Measurements from ENCODE around the gene ARHGAP26.

DNA sequence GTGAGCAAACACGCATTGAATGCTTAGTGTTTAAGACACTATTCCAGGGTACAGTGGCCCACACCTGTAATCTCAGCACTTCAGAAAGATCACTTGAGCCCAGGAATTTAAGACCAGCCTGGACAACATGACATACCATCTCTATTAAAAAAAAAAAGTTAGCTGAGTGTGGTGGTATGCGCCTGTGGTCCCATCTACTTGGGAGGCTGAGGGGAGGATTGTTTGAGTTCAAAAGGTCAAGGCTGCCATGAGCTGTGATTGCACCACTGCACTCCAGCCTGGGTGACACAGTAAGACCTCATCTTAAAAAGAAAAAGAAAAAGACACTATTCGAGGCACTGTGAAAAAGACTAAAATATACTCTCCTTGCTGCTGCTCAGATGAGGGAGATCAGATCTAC, 392.6 kb downstream of the ARHGAP26 start:
- TF ChIP-seq, protein P1, sequence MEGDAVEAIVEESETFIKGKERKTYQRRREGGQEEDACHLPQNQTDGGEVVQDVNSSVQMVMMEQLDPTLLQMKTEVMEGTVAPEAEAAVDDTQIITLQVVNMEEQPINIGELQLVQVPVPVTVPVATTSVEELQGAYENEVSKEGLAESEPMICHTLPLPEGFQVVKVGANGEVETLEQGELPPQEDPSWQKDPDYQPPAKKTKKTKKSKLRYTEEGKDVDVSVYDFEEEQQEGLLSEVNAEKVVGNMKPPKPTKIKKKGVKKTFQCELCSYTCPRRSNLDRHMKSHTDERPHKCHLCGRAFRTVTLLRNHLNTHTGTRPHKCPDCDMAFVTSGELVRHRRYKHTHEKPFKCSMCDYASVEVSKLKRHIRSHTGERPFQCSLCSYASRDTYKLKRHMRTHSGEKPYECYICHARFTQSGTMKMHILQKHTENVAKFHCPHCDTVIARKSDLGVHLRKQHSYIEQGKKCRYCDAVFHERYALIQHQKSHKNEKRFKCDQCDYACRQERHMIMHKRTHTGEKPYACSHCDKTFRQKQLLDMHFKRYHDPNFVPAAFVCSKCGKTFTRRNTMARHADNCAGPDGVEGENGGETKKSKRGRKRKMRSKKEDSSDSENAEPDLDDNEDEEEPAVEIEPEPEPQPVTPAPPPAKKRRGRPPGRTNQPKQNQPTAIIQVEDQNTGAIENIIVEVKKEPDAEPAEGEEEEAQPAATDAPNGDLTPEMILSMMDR (IDR thresholded peaks at IDR 0.05): no peak
- no peak for TF ChIP-seq POLR2A (IDR thresholded peaks at IDR 0.05; ENCODE audit: low read depth)
- TF ChIP-seq POLR2AphosphoS5 (IDR thresholded peaks at IDR 0.05): no peak
- no peak for TF ChIP-seq EP300 (IDR thresholded peaks at IDR 0.05)
